ENCODE measurements around the gene HEY2.

- TF ChIP-seq CTCF (IDR thresholded peaks at IDR 0.05): no peak
- TF ChIP-seq POLR2A (IDR thresholded peaks at IDR 0.05): no peak
Observed at GRCh38 chr6:125784365-125784764, 34.9 kb downstream of the HEY2 start.

Data from ovary (tissue), 3 donors.